Nephron (organoid): ENCODE data around the gene UBE4B.
"Not testable (repeated sequence)": the region's sequence is repeated elsewhere in the genome, so short reads cannot be mapped to it uniquely, and the experiment has no call there.

Experiments
- H3K27ac Mint-ChIP-seq, 3 experiments: 2 replicates each; pipeline ENCODE4 v1.8.0; 2020; ENCODE audit warnings: mixed read lengths in 3 of 3, mild to moderate bottlenecking in 2 of 3, moderate library complexity in 1 of 3
- H3K27me3 Mint-ChIP-seq: 2 replicates; pipeline ENCODE4 v1.8.0; 2021; ENCODE audit warnings: low read depth, mild to moderate bottlenecking, moderate library complexity, mixed read lengths
- H3K36me3 Mint-ChIP-seq: 2 replicates; pipeline ENCODE4 v1.8.0; 2020; ENCODE audit warnings: low read depth, mixed read lengths
- H3K4me1 Mint-ChIP-seq: 2 replicates; pipeline ENCODE4 v1.8.0; 2020; ENCODE audit warnings: mixed read lengths
- H3K4me3 Mint-ChIP-seq, 3 experiments: 2 replicates each; pipeline ENCODE4 v1.8.0; 2020; ENCODE audit warnings: mild to moderate bottlenecking in 3 of 3, mixed read lengths in 3 of 3, moderate library complexity in 2 of 3
- H3K9me3 Mint-ChIP-seq: 2 replicates; pipeline ENCODE4 v1.8.0; 2020; ENCODE audit warnings: mixed read lengths
- CTCF ChIP-seq, 3 experiments: fragments of 200-600 bp; sonication (generic); IDR thresholded peaks; one replicate each; pipeline ENCODE4 v1.5.0; 2021; ENCODE audit warnings: antibody characterized with exemption in 3 of 3; ENCODE audit not compliant: unreplicated experiment in 3 of 3

Gene UBE4B

GRCh38 chr1:10019561-10019960 lies 13.2 kb upstream of the UBE4B start:
- Mint-ChIP-seq H3K9me3 (peaks cover 3% of the 10 kb centered on the region), H3K4me3 (no peak overlapping the region), H3K27ac (peak overlapping the region; percentile 41 to 84 (median 69)), H3K27me3 (no peaks in the 10 kb centered on the region), H3K36me3 (no peaks in the 10 kb centered on the region), H3K4me1 (peaks cover 27% of the 10 kb centered on the region)
- no peak for TF ChIP-seq CTCF (IDR thresholded peaks at IDR 0.05; ENCODE audit: unreplicated experiment in 3 of 3)

DNA sequence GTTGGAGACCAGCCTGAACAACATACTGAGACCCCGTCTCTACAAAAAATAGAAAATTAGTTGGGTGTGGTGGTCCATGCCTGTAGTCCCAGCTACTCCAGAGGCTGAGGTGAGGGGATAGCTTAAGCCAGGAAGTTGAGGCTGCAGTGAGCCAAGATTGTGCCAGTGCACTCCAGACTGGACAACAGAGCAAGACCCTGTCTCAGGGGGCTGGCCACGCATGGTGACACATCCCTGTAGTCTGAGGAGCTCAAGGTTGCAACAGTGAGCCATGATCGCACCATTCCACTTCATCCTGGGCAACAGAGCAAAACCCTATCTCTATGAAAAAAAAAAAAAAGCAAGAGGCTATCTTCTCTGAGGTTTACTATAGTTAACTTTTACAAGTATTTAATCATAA lies 12.7 kb upstream of the UBE4B start:
- Mint-ChIP-seq H3K4me3 (no peak overlapping the region), H3K4me1 (peaks cover 27% of the 10 kb centered on the region), H3K27me3 (no peaks in the 10 kb centered on the region), H3K9me3 (peaks cover 3% of the 10 kb centered on the region), H3K36me3 (no peaks in the 10 kb centered on the region), H3K27ac (peak overlapping the region; percentile 68 to 84 (median 69))
- no peak for TF ChIP-seq CTCF (IDR thresholded peaks at IDR 0.05; ENCODE audit: unreplicated experiment in 3 of 3)

- peak overlapping the region; percentile 68 to 84 (median 69) for H3K27ac Mint-ChIP-seq
- not testable (repeated sequence) for H3K36me3 Mint-ChIP-seq, H3K4me3 Mint-ChIP-seq, H3K9me3 Mint-ChIP-seq, H3K27me3 Mint-ChIP-seq
- H3K4me1 Mint-ChIP-seq = peaks cover 24% of the 10 kb centered on the region
Measured at GRCh38 chr1:10020678-10021077, 12.1 kb upstream of the UBE4B start.

- H3K27me3 Mint-ChIP-seq, H3K36me3 Mint-ChIP-seq, H3K4me3 Mint-ChIP-seq, H3K9me3 Mint-ChIP-seq: not testable (repeated sequence)
- H3K4me1 Mint-ChIP-seq = peaks cover 19% of the 10 kb centered on the region
- peak overlapping the region; percentile 78 to 86 (median 84) for H3K27ac Mint-ChIP-seq
Measured at GRCh38 chr1:10021992-10022391, 10.8 kb upstream of the UBE4B start.

DNA sequence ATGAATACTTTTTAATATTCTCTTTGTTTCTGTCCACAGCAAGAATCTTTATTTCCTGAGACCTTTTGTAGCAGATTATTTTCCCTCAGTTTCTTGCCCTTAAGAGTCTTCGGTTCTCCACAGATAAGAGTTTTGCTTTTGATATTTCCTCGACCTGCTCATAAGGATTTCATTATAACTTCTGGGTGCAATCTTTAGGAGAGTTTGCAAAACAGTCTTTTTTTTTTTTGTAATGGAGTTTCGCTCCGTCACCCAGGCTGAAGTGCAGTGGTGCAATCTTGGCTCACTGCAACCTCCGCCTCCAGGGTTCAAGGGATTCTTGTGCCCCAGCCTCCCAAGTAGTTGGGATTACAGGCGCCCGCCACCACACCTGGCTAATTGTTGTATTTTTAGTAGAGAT lies 10.1 kb upstream of the UBE4B start:
- Mint-ChIP-seq H3K36me3 (no peaks in the 10 kb centered on the region), H3K9me3 (peaks cover 3% of the 10 kb centered on the region), H3K27ac (peak overlapping the region; percentile 78 to 86 (median 84)), H3K4me1 (peaks cover 16% of the 10 kb centered on the region), H3K4me3 (no peak overlapping the region), H3K27me3 (no peaks in the 10 kb centered on the region)
- no peak for TF ChIP-seq CTCF (IDR thresholded peaks at IDR 0.05; ENCODE audit: unreplicated experiment in 3 of 3)

GRCh38 chr1:10025354-10025753 lies 7.4 kb upstream of the UBE4B start:
- TF ChIP-seq CTCF (IDR thresholded peaks at IDR 0.05; ENCODE audit: unreplicated experiment in 3 of 3) = no peak
- H3K4me3 Mint-ChIP-seq = no peak overlapping the region
- H3K36me3 Mint-ChIP-seq = no peaks in the 10 kb centered on the region
- H3K27ac Mint-ChIP-seq = no peak overlapping the region
- H3K9me3 Mint-ChIP-seq = peaks cover 3% of the 10 kb centered on the region
- peaks cover 11% of the 10 kb centered on the region for H3K4me1 Mint-ChIP-seq
- H3K27me3 Mint-ChIP-seq = no peaks in the 10 kb centered on the region

DNA sequence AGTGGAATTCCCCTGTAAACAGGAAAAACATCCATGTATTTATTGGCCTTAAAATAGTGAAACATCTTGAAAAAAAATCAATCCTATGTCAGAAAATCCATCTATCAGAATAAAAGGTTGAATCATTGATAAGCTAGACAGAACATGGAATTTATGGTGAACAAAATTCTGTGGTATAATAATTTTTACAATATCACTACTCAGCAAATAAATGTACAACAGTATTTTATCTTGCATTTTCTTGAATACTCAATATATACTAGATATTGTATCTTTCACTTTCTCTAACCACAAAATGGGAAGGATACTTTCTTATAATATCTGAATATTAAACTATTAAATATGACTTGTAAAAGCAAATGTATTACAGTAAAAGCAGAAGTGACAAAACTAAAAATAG lies 5.7 kb upstream of the UBE4B start:
- H3K4me3 Mint-ChIP-seq = no peak overlapping the region
- no peak overlapping the region for H3K27ac Mint-ChIP-seq
- TF ChIP-seq CTCF (IDR thresholded peaks at IDR 0.05; ENCODE audit: unreplicated experiment in 3 of 3) = no peak
- H3K27me3 Mint-ChIP-seq = no peaks in the 10 kb centered on the region
- H3K9me3 Mint-ChIP-seq = peaks cover 3% of the 10 kb centered on the region
- no peaks in the 10 kb centered on the region for H3K36me3 Mint-ChIP-seq
- H3K4me1 Mint-ChIP-seq = peaks cover 15% of the 10 kb centered on the region

GRCh38 chr1:10028956-10029500 lies 3.7 kb upstream of the UBE4B start:
- not testable (repeated sequence) for H3K27me3 Mint-ChIP-seq, H3K9me3 Mint-ChIP-seq, H3K36me3 Mint-ChIP-seq, H3K4me3 Mint-ChIP-seq
- H3K4me1 Mint-ChIP-seq = peaks cover 24% of the 10 kb centered on the region
- peak overlapping the region in 1 of 3 experiments; percentile 20 for H3K27ac Mint-ChIP-seq
